Measurements from ENCODE around the gene SAMD3.

- no peak for TF ChIP-seq FOXA1 (IDR thresholded peaks at IDR 0.05)
- no peak for TF ChIP-seq ZNF384 (IDR thresholded peaks at IDR 0.05)
- TF ChIP-seq FOXM1 (IDR thresholded peaks at IDR 0.05; ENCODE audit: borderline replicate concordance) = no peak
Measured at GRCh38 chr6:130222775-130223174, at the start of gene SAMD3.
